Stimulated activated CD8-positive, alpha-beta memory T cell treated with anti-CD3 and anti-CD28 coated beads, Interleukin-15, amount 100 ng/mL, for 1 hour (primary cell): ENCODE data around the gene CEP104.

Source experiments
- DNase-seq: peaks from one replicate; pipeline ENCODE4 v3.0.0-alpha.2; 2020; ENCODE audit warnings: low read depth

CEP104 gene

DNA sequence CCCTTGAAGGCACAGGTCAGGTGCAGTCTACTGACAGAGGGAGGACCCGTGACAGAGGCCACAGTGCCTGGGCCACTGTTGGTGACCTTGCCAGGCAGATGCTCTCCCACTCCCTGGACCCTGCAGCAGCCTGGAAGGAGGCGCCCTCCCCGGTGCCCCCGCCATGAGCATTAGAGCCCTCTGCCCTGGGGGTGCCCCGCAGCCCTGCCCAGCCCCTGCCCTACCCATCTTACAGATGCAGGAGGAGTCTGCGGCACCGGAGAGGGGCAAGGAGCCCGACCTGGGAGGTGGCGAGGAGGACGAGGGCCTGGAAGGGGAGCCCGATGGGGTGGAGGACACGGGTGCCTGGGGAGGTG, 94.2 kb downstream of the CEP104 start:
- DNase-seq, result no peak

DNA sequence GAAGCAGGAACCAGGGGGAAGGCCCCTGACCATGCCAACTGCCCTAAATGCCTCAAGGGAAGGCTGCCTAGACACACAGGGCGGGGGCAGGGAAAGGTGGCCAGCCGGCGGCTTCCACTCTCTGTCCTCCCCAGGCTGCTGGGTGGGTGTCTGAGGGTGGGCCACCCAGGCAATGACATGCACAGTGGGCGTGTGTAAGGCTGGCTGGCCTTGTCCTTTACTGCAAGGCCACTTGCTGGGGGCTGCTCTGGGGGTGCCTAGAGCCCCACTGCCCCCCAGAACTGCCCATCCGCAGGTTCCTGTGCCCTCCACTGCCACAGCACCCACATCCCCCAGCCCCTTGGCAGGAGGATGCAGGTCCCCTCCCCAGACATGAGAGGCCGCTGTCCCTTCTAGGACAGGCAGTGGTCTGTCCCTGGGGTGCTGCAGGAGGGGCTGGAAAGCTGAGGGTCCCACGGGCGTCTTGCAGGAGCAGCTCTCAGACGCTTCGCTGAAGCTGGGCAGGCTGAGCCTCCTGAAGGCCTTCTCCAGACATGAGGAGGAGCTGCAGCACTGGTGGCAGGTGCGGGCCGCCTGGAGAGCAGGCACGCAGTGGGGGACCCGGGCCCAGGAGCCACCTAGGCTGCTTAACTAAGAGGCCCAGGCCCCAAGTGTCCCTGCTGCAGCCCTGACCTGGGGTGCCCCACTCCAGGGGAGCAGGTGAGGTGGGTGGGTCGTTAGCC, 94.7 kb downstream of the CEP104 start:
- DNase-seq, result no peak
